ENCODE data around the gene PLCL2. TPM values are rescaled to one million over a fixed set of nuclear protein-coding genes. Genes with fewer than 3 reads are reported as not detected.

PLCL2 gene
- total and polyA plus RNA-seq, 11 donors = 10.4 to 80.9 (median 53.0) TPM

DNA sequence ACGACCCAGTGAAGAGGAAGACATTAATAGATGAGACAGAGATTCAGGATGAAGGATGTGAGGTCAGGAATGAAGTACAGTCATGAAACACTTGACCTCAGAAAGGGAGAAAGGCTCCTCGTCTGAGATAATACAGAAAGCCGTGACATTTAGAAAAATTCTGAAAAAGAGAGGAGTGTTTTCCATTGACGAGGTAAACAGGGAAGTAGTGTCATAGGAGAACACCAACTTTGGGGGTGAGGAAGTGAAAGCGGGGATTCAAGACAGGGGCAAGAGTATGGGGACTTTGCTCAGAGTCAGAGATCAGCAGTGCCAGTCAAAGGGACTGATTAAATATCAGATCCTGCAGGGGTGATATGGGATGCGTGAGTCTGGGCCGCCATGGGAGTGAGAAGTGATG is 160.9 kb downstream of the PLCL2 start:
- no peak overlapping the region for H3K4me3 ChIP-seq
- intact Hi-C loops (cut with DNase I) = loop anchor here in 2 of 10 donors (10.0 kb wide), 2 partner anchors 109 to 189 kb away; no protein-coding TSS in a partner anchor
- DNase-seq (no peak), ATAC-seq (no peak)
- H3K9me3 ChIP-seq = peaks cover 0 to 11% (median 0%) of the 10 kb centered on the region in 12 donors
- WGBS, 4 donors = 82 to 90% (median 89%) methylated on average over 7 of the region's 7 CpGs
- no peak overlapping the region for H3K27ac ChIP-seq
- H3K27me3 ChIP-seq = no peaks in the 10 kb centered on the region
- peaks cover 0 to 24% (median under 1%) of the 10 kb centered on the region in 12 donors for H3K4me1 ChIP-seq
- peaks cover 0 to 53% (median 19%) of the 10 kb centered on the region in 9 donors for H3K36me3 ChIP-seq
- TF ChIP-seq, protein P1, sequence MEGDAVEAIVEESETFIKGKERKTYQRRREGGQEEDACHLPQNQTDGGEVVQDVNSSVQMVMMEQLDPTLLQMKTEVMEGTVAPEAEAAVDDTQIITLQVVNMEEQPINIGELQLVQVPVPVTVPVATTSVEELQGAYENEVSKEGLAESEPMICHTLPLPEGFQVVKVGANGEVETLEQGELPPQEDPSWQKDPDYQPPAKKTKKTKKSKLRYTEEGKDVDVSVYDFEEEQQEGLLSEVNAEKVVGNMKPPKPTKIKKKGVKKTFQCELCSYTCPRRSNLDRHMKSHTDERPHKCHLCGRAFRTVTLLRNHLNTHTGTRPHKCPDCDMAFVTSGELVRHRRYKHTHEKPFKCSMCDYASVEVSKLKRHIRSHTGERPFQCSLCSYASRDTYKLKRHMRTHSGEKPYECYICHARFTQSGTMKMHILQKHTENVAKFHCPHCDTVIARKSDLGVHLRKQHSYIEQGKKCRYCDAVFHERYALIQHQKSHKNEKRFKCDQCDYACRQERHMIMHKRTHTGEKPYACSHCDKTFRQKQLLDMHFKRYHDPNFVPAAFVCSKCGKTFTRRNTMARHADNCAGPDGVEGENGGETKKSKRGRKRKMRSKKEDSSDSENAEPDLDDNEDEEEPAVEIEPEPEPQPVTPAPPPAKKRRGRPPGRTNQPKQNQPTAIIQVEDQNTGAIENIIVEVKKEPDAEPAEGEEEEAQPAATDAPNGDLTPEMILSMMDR (IDR thresholded peaks at IDR 0.05) = no peak
- TF ChIP-seq POLR2A (IDR thresholded peaks at IDR 0.05) = no peak

DNA sequence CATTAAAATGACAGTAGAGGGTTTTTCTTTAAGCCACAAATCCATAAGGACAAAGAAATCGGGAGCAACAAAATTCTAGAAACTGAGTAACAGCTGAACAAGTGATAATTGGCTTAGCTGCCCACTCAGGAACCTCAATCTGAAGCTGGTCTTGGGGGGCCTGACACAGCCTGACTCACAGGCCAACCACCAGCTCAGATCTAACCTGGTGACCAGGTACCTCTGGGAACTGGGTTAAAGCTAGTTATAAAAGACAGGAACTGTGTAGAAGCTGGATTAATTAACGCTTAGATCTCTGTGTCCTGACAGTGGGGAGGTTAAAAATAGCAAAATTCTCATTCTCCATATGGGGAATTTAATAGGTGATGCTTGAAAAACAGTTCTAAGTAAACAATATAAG is 161.9 kb downstream of the PLCL2 start:
- ATAC-seq = no peak
- DNase-seq = no peak
- no peak overlapping the region for H3K27ac ChIP-seq

DNA sequence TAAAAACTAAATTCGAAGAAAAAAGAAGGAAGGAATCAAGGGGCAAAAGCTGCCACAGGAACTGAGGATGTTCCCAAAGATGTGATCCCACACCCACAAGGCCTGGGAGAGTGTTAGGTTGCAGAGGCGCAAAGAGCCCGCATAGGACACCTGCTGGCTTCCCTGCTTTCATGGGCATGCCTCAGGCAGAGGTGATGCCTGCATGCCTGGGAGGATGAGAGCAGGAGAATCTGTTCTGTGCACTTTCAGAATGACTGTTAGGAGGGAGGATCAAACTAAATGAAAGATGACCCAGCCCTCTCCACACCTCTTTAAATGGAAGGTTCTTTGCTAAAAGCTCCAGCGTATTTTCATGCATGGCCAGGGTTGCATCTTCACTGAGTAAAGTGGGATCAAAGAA is 162.4 kb downstream of the PLCL2 start:
- H3K4me1 ChIP-seq = peaks cover 0 to 34% (median 0%) of the 10 kb centered on the region in 12 donors
- no peak overlapping the region for H3K27ac ChIP-seq
- DNase-seq (no peak), ATAC-seq (no peak)
- H3K27me3 ChIP-seq = no peaks in the 10 kb centered on the region
- no peak for TF ChIP-seq POLR2A (IDR thresholded peaks at IDR 0.05)
- TF ChIP-seq, protein P1 (IDR thresholded peaks at IDR 0.05) = no peak
- H3K36me3 ChIP-seq = peaks cover 0 to 53% (median 19%) of the 10 kb centered on the region in 9 donors
- no peak overlapping the region for H3K4me3 ChIP-seq
- H3K9me3 ChIP-seq = peaks cover 0 to 11% (median 0%) of the 10 kb centered on the region in 12 donors
- intact Hi-C loops (cut with DNase I) = loop anchor here in 2 of 10 donors (10.0 kb wide), 2 partner anchors 108 to 188 kb away; no protein-coding TSS in a partner anchor
- WGBS, 4 donors = 86 to 93% (median 89%) methylated on average over 4 of the region's 4 CpGs

More for the DNA sequence above, 161.9 kb downstream of the PLCL2 start:
- Histone ChIP-seq H3K4me3 (no peak overlapping the region), H3K4me1 (peaks cover 0 to 31% (median 0%) of the 10 kb centered on the region in 12 donors), H3K9me3 (peaks cover 0 to 11% (median 0%) of the 10 kb centered on the region in 12 donors), H3K27me3 (no peaks in the 10 kb centered on the region), H3K36me3 (peaks cover 0 to 53% (median 19%) of the 10 kb centered on the region in 9 donors)
- 79 to 87% (median 83%) methylated on average over 2 of the region's 2 CpGs for WGBS, 4 donors
- intact Hi-C loops (cut with DNase I) = loop anchor here in 2 of 10 donors (10.0 kb wide), 2 partner anchors 108 to 188 kb away; no protein-coding TSS in a partner anchor
- no peak for TF ChIP-seq POLR2A (IDR thresholded peaks at IDR 0.05)
- TF ChIP-seq, protein P1 (IDR thresholded peaks at IDR 0.05) = no peak

DNA sequence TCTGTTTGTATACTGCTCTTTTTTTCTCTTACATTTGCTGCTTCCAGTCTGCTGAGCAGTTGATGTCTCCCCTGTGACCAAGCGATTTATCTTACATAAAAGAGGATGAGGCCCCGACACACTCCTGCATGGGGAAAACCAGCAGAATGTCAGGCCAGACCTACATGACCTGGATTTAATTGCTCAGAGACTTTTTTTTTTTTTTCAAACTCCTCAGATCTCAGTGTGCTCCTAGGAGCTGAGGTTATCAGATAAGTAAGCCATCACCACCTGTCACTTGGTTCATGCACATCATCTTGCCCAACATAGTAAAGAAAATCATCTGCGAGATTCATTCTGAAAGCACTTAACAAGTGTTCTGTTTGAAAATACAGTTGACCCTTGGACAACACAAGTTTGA is 163.1 kb downstream of the PLCL2 start:
- Histone ChIP-seq H3K4me3 (no peak overlapping the region), H3K27ac (no peak overlapping the region), H3K27me3 (no peaks in the 10 kb centered on the region), H3K36me3 (peaks cover 0 to 49% (median 16%) of the 10 kb centered on the region in 9 donors), H3K9me3 (peaks cover 0 to 11% (median 0%) of the 10 kb centered on the region in 12 donors), H3K4me1 (peaks cover 0 to 34% (median 0%) of the 10 kb centered on the region in 12 donors)
- DNase-seq = no peak
- no peak for ATAC-seq
- TF ChIP-seq, protein P1 (IDR thresholded peaks at IDR 0.05) = no peak
- no peak for TF ChIP-seq POLR2A (IDR thresholded peaks at IDR 0.05)
- intact Hi-C loops (cut with DNase I) = loop anchor here in 2 of 10 donors (10.0 kb wide), 2 partner anchors 107 to 187 kb away; no protein-coding TSS in a partner anchor
- 83 to 91% (median 89%) methylated on average over 3 of the region's 3 CpGs for WGBS, 4 donors
